GM12865 (cell line): ENCODE data around the gene SCGB1D4.
"Not testable (repeated sequence)": the region's sequence is repeated elsewhere in the genome, so short reads cannot be mapped to it uniquely, and the experiment has no call there.

Experiments used
- DNase-seq: peaks from one replicate; pipeline ENCODE4 v3.0.0; 2010; ENCODE audit warnings: low read depth
- H3K4me3 ChIP-seq: 2 replicates; pipeline ENCODE4 v1.5.1; 2011; ENCODE audit warnings: mild to moderate bottlenecking, low read depth, low read length, control low read depth
- CTCF ChIP-seq: IDR thresholded peaks from 2 replicates; pipeline ENCODE4 v1.5.1; 2011; ENCODE audit warnings: low read length, control low read depth, low read depth, inconsistent platforms; ENCODE audit not compliant: insufficient read depth; ENCODE audit errors: missing control alignments

Gene SCGB1D4

GRCh38 chr11:62337303-62338181 lies 38.7 kb upstream of the SCGB1D4 start, which contains the start of gene ASRGL1:
ASRGL1 (plus strand) TSS chr11:62337448; CDS start chr11:62337978, 530 bp downstream.
- peak; percentile 86 for DNase-seq
- peak within 1 kb of the TSS; percentile 70 for H3K4me3 ChIP-seq
- no peak for TF ChIP-seq CTCF

- H3K4me3 ChIP-seq = peak overlapping the region; percentile 70
- not testable (repeated sequence) for DNase-seq
Measured at GRCh38 chr11:62336949-62337302, 38.1 kb upstream of the SCGB1D4 start.

- no peak overlapping the region for H3K4me3 ChIP-seq
- no peak for DNase-seq
- TF ChIP-seq CTCF = no peak
Measured at GRCh38 chr11:62333768-62334167, 34.9 kb upstream of the SCGB1D4 start.

- DNase-seq, H3K4me3 ChIP-seq: not testable (repeated sequence)
Measured at GRCh38 chr11:62331264-62331663, 32.4 kb upstream of the SCGB1D4 start.

GRCh38 chr11:62327541-62327940 lies 28.7 kb upstream of the SCGB1D4 start:
- DNase-seq, H3K4me3 ChIP-seq: not testable (repeated sequence)

- not testable (repeated sequence) for DNase-seq, H3K4me3 ChIP-seq
Measured at GRCh38 chr11:62326719-62327118, 27.8 kb upstream of the SCGB1D4 start.

- not testable (repeated sequence) for DNase-seq, H3K4me3 ChIP-seq
Measured at GRCh38 chr11:62325781-62326180, 26.9 kb upstream of the SCGB1D4 start.

GRCh38 chr11:62324731-62325556 lies 26.1 kb upstream of the SCGB1D4 start:
- peak; percentile 67 for DNase-seq
- peak; percentile 81 for TF ChIP-seq CTCF

GRCh38 chr11:62322524-62322923 lies 23.6 kb upstream of the SCGB1D4 start:
- no peak overlapping the region for H3K4me3 ChIP-seq
- TF ChIP-seq CTCF = no peak
- no peak for DNase-seq

More at GRCh38 chr11:62324731-62325556, 26.1 kb upstream of the SCGB1D4 start:
- no peak overlapping the region for H3K4me3 ChIP-seq
